Measurements from ENCODE around the gene TNFRSF4. TPM values are rescaled to one million over a fixed set of nuclear protein-coding genes. Genes with fewer than 3 reads are reported as not detected.

TNFRSF4 gene
- polyA plus RNA-seq, 2 of the 4 experiments (the other 2 are of a cell fraction) = not detected

- TF ChIP-seq E2F6 (IDR thresholded peaks at IDR 0.05; ENCODE audit: borderline replicate concordance, low read depth) = no peak
- no peak for TF ChIP-seq ATOH8 (CRISPR knock-in tag; IDR thresholded peaks at IDR 0.05; ENCODE audit: low read depth)
Measured at GRCh38 chr1:1260843-1261560, 47.0 kb upstream of the TNFRSF4 start (continued).

- ATAC-seq (no peak), DNase-seq (ENCODE audit: low read depth in 1 of 2, low spot score in 1 of 2) (no peak), FAIRE-seq (no peak)
- Histone ChIP-seq H3K27ac (no peak overlapping the region), H3K4me3 (no peak overlapping the region), H3K9me3 (no peaks in the 10 kb centered on the region), H3K4me2 (no peak overlapping the region), H3K4me1 (no peaks in the 10 kb centered on the region)
- CTCF ChIA-PET = interaction anchor here (2.4 to 5.0 kb wide), 2 partner anchors 10 to 138 kb away, joined by 9 to 17 read pairs; no protein-coding TSS in a partner anchor
- TF ChIP-seq MYC (IDR thresholded peaks at IDR 0.05; ENCODE audit: borderline replicate concordance, low read length) = no peak
- TF ChIP-seq ELK1 (IDR thresholded peaks at IDR 0.05; ENCODE audit: low read depth, low read length) = no peak
- TF ChIP-seq EHF (CRISPR knock-in tag; IDR thresholded peaks at IDR 0.05) = no peak
- TF ChIP-seq USF2 (IDR thresholded peaks at IDR 0.05) = no peak
- WGBS (ENCODE audit: missing lambda C conversion rate) = 92% methylated on average over 25 of the region's 26 CpGs
- POLR2A ChIA-PET = no interaction called here
Measured at GRCh38 chr1:1259951-1260600, 46.1 kb upstream of the TNFRSF4 start.

GRCh38 chr1:1259540-1259939 is 45.6 kb upstream of the TNFRSF4 start:
- ChIA-PET POLR2A (no interaction called here), CTCF (interaction anchor here (2.4 kb wide), 1 partner anchor 9 kb away, joined by 9 read pairs; no protein-coding TSS in a partner anchor)
- no peak for ATAC-seq
- no peak overlapping the region for H3K4me2 ChIP-seq
- H3K9me3 ChIP-seq = no peaks in the 10 kb centered on the region
- no peak for TF ChIP-seq REST (IDR thresholded peaks at IDR 0.05)
- TF ChIP-seq USF2 (IDR thresholded peaks at IDR 0.05) = no peak
- no peak for TF ChIP-seq POLR2AphosphoS2 (conservative IDR thresholded peaks at IDR 0.05; ENCODE audit: low read length)
- TF ChIP-seq CBX8 (IDR thresholded peaks at IDR 0.05) = no peak
- no peak for TF ChIP-seq EHF (CRISPR knock-in tag; IDR thresholded peaks at IDR 0.05)
- TF ChIP-seq NPAS2 (CRISPR knock-in tag; IDR thresholded peaks at IDR 0.05; ENCODE audit: borderline replicate concordance) = no peak
- TF ChIP-seq ZC3H11A (IDR thresholded peaks at IDR 0.05) = no peak
- no peak for TF ChIP-seq RAD21 (conservative IDR thresholded peaks at IDR 0.05 in 1 of 2, IDR thresholded peaks at IDR 0.05 in 1 of 2)
- TF ChIP-seq RNF2 (IDR thresholded peaks at IDR 0.05; ENCODE audit: borderline replicate concordance, low read depth) = no peak
- TF ChIP-seq TFCP2L1 (CRISPR knock-in tag; IDR thresholded peaks at IDR 0.05) = no peak
- no peak for TF ChIP-seq HOXA7 (CRISPR knock-in tag; IDR thresholded peaks at IDR 0.05)
- TF ChIP-seq MAFK (IDR thresholded peaks at IDR 0.05; ENCODE audit: partially characterized antibody) = no peak
- no peak for TF ChIP-seq TP53 (CRISPR knock-in tag; IDR thresholded peaks at IDR 0.05)
- TF ChIP-seq CHD4 (IDR thresholded peaks at IDR 0.05; ENCODE audit: borderline replicate concordance) = no peak
- WGBS (ENCODE audit: missing lambda C conversion rate) = 95% methylated on average over 7 of the region's 18 CpGs
- H3K4me3 ChIP-seq = no peak overlapping the region
- FAIRE-seq = no peak
- DNase-seq (ENCODE audit: low read depth in 1 of 2, low spot score in 1 of 2) = no peak
- no peak overlapping the region for H3K27ac ChIP-seq
- H3K4me1 ChIP-seq = no peaks in the 10 kb centered on the region

Data from A549 (cell line).